HEK293T (cell line): ENCODE measurements around the gene RAB11FIP4.

Experiments used
- ARNT ChIP-seq: fragments of 450-650 bp; IDR thresholded peaks from 2 replicates; pipeline ENCODE4 v1.6.1; 2017; ENCODE audit warnings: mild to moderate bottlenecking
- BHLHE40 ChIP-seq: fragments of 450-650 bp; IDR thresholded peaks from 2 replicates; pipeline ENCODE4 v1.6.1; 2016; ENCODE audit warnings: mild to moderate bottlenecking, moderate library complexity, borderline replicate concordance
- CTBP1 ChIP-seq: fragments of 450-650 bp; IDR thresholded peaks from 2 replicates; pipeline ENCODE4 v1.6.1; 2016; ENCODE audit warnings: borderline replicate concordance
- ELF4 ChIP-seq: fragments of 450-650 bp; IDR thresholded peaks from 2 replicates; pipeline ENCODE4 v1.6.1; 2017; ENCODE audit warnings: antibody characterized with exemption
- FOXK2 ChIP-seq: fragments of 450-650 bp; IDR thresholded peaks from 2 replicates; pipeline ENCODE4 v1.6.1; 2016; ENCODE audit warnings: mild to moderate bottlenecking
- FOXM1 ChIP-seq: fragments of 450-650 bp; IDR thresholded peaks from 2 replicates; pipeline ENCODE4 v1.6.1; 2017; ENCODE audit warnings: mild to moderate bottlenecking, borderline replicate concordance
- HDGF ChIP-seq: fragments of 450-650 bp; IDR thresholded peaks from 2 replicates; pipeline ENCODE4 v1.6.1; 2017; ENCODE audit warnings: antibody characterized with exemption, borderline replicate concordance
- NFRKB ChIP-seq: fragments of 450-650 bp; IDR thresholded peaks from 2 replicates; pipeline ENCODE4 v1.6.1; 2016; ENCODE audit warnings: mild to moderate bottlenecking, moderate library complexity
- PKNOX1 ChIP-seq: fragments of 450-650 bp; IDR thresholded peaks from 2 replicates; pipeline ENCODE4 v1.6.1; 2016
- SP1 ChIP-seq: fragments of 450-650 bp; IDR thresholded peaks from 2 replicates; pipeline ENCODE4 v1.6.1; 2017
- SUZ12 ChIP-seq: fragments of 450-650 bp; IDR thresholded peaks from 2 replicates; pipeline ENCODE4 v1.6.1; 2016; ENCODE audit warnings: mild to moderate bottlenecking
- TARDBP ChIP-seq: fragments of 450-650 bp; IDR thresholded peaks from 2 replicates; pipeline ENCODE4 v1.6.1; 2016

- TF ChIP-seq SP1 (no peak), HDGF (no peak), FOXM1 (no peak), BHLHE40 (no peak), ARNT (no peak), SUZ12 (no peak), NFRKB (no peak), TARDBP (no peak), ELF4 (no peak), CTBP1 (no peak), PKNOX1 (no peak), FOXK2 (no peak)
These were observed 134.5 kb downstream of the RAB11FIP4 start for GRCh38 chr17:31525801-31526549.
